Stimulated activated CD4-positive, alpha-beta T cell treated with anti-CD3 and anti-CD28 coated beads, Interleukin-15, amount 100 ng/mL, for 24 hours (primary cell): ENCODE data around the gene MYO5B.

Experiments
- DNase-seq: peaks from one replicate; pipeline ENCODE4 v3.0.0-alpha.2; 2020

The MYO5B gene

GRCh38 chr18:50060822-50061221 lies 134.1 kb downstream of the MYO5B start:
- no peak for DNase-seq

- no peak for DNase-seq
Observed at GRCh38 chr18:50058731-50059130, 136.2 kb downstream of the MYO5B start.

- no peak for DNase-seq
Observed at GRCh38 chr18:50057009-50057408, 137.9 kb downstream of the MYO5B start.

- DNase-seq: no peak
Observed at GRCh38 chr18:50056185-50056584, 138.8 kb downstream of the MYO5B start.

- no peak for DNase-seq
Observed at GRCh38 chr18:50055488-50055887, 139.5 kb downstream of the MYO5B start.

GRCh38 chr18:50053111-50053510 lies 141.8 kb downstream of the MYO5B start:
- DNase-seq: no peak

GRCh38 chr18:50051288-50051687 lies 143.7 kb downstream of the MYO5B start:
- DNase-seq: no peak

- DNase-seq: no peak
Observed at GRCh38 chr18:50045126-50045525, 149.8 kb downstream of the MYO5B start.

- DNase-seq: no peak
Observed at GRCh38 chr18:50044402-50044801, 150.5 kb downstream of the MYO5B start.

GRCh38 chr18:50042611-50043010 lies 152.3 kb downstream of the MYO5B start:
- no peak for DNase-seq

- DNase-seq: no peak
Observed at GRCh38 chr18:50039746-50040145, 155.2 kb downstream of the MYO5B start.

GRCh38 chr18:50038448-50038847 lies 156.5 kb downstream of the MYO5B start:
- DNase-seq: peak; percentile 4

GRCh38 chr18:50034029-50034428 lies 160.9 kb downstream of the MYO5B start:
- no peak for DNase-seq

GRCh38 chr18:50033004-50033403 lies 161.9 kb downstream of the MYO5B start:
- DNase-seq: no peak

- no peak for DNase-seq
Observed at GRCh38 chr18:50030146-50030545, 164.8 kb downstream of the MYO5B start.

GRCh38 chr18:50027996-50028395 lies 167.0 kb downstream of the MYO5B start:
- DNase-seq: no peak

- no peak for DNase-seq
Observed at GRCh38 chr18:50024466-50024865, 170.5 kb downstream of the MYO5B start.

GRCh38 chr18:50022985-50023384 lies 172.0 kb downstream of the MYO5B start:
- no peak for DNase-seq

- no peak for DNase-seq
Observed at GRCh38 chr18:50014606-50015005, 180.3 kb downstream of the MYO5B start.

- no peak for DNase-seq
Observed at GRCh38 chr18:50013363-50014138, 181.4 kb downstream of the MYO5B start.

- DNase-seq: no peak
Observed at GRCh38 chr18:50011813-50012435, 183.0 kb downstream of the MYO5B start.

- peak; percentile 54 for DNase-seq
Observed at GRCh38 chr18:50009773-50010335, 185.1 kb downstream of the MYO5B start.

- no peak for DNase-seq
Observed at GRCh38 chr18:50008306-50008705, 186.6 kb downstream of the MYO5B start.

GRCh38 chr18:50006470-50007046 lies 188.4 kb downstream of the MYO5B start:
- no peak for DNase-seq
